K562 (cell line): ENCODE results near the gene ARL14EP. TPM values are rescaled to one million over a fixed set of nuclear protein-coding genes. Genes with fewer than 3 reads are reported as not detected.

ENCODE experiments used
- ATAC-seq: fragments of 200-7000 bp; cut with Tn5 transposase; 3 replicates; pipeline ENCODE4 v1.9.1; 2020; ENCODE audit warnings: moderate library complexity
- BruUV-seq: library from RNA; stranded (reverse); fragments of 400-500 nt; replicated peaks from 2 replicates; lab custom pipeline; 2021; lab: Mats Ljungman, UMichigan
- CTCF ChIA-PET: fragments of 300-600 bp; formaldehyde crosslinking; extraction: SDS; loops from one replicate; lab custom pipeline; 2021; ENCODE audit warnings: low intra/inter-chr PET ratio; lab: Yijun Ruan, JAX
- POLR2A ChIA-PET: fragments of 300-600, 350-650 bp; sonication (Branson Sonifier 250); formaldehyde crosslinking; extraction: SDS; loops from one replicate; lab custom pipeline; 2021; ENCODE audit warnings: antibody characterized with exemption, inconsistent platforms; lab: Yijun Ruan, JAX
- DNase-seq, 4 experiments: peaks; one replicate each; pipeline versions ENCODE4 v3.0.0 to v3.0.0-alpha.2; 2011 to 2018; ENCODE audit warnings: low spot score in 3 of 4, mixed read lengths in 3 of 4; ENCODE audit errors: extremely low read depth in 1 of 4
- FAIRE-seq: peaks from 2 replicates; lab custom pipeline; 2011; peaks lifted over from hg19 to GRCh38; lab: Jason Lieb, UNC
- H2AFZ ChIP-seq: 2 replicates; pipeline ENCODE4 v1.6.0; 2011; ENCODE audit warnings: low read depth, low read length, control low read depth, inconsistent platforms
- H3K27ac ChIP-seq: fragments of 200-600 bp; 3 replicates; pipeline ENCODE4 v1.8.0; 2011; ENCODE audit warnings: low read depth, mild to moderate bottlenecking, control low read depth, inconsistent platforms, low read length, moderate library complexity, mixed read lengths; ENCODE audit errors: extremely low read depth
- H3K27me3 ChIP-seq, 2 experiments: fragments of 300-600 bp in 1 of 2; 2 replicates in 1 of 2; 3 replicates in 1 of 2; pipeline versions ENCODE4 v1.6.0 to v1.8.0; 2011; ENCODE audit warnings: inconsistent platforms in 2 of 2, low read length in 2 of 2, mild to moderate bottlenecking in 1 of 2, mixed read lengths in 1 of 2, moderate library complexity in 1 of 2; ENCODE audit not compliant: control insufficient read depth in 2 of 2, insufficient read depth in 2 of 2
- H3K36me3 ChIP-seq: fragments of 300-600 bp; 3 replicates; pipeline ENCODE4 v1.8.0; 2011; ENCODE audit warnings: mild to moderate bottlenecking, low read length, inconsistent platforms; ENCODE audit not compliant: control insufficient read depth, insufficient read depth
- H3K4me1 ChIP-seq, 2 experiments: fragments of 200-600 bp in 1 of 2; replicated peaks in 1 of 2; 2 replicates in 1 of 2; 3 replicates in 1 of 2; pipeline versions ENCODE4 v1.5.1 to v1.8.0; 2011; ENCODE audit warnings: inconsistent platforms in 2 of 2, low read length in 2 of 2, mild to moderate bottlenecking in 1 of 2, mixed read lengths in 1 of 2, moderate library complexity in 1 of 2; ENCODE audit not compliant: control insufficient read depth in 2 of 2, insufficient read depth in 2 of 2
- H3K4me2 ChIP-seq: 2 replicates; pipeline ENCODE4 v1.6.1; 2011; ENCODE audit warnings: low read length, control low read depth, inconsistent platforms, mixed read lengths; ENCODE audit not compliant: insufficient read depth
- H3K4me3 ChIP-seq: fragments of 200-600 bp; sonication (generic), shearing (Covaris generic); 2 replicates; pipeline ENCODE4 v1.5.1; 2016; ENCODE audit warnings: control low read depth, inconsistent platforms
- H3K79me2 ChIP-seq: fragments of 200-600 bp; 3 replicates; pipeline ENCODE4 v1.8.0; 2011; ENCODE audit warnings: low read length, inconsistent platforms; ENCODE audit not compliant: control insufficient read depth, insufficient read depth
- H3K9ac ChIP-seq, 2 experiments: 2 replicates each; pipeline versions ENCODE4 v1.6.0 to v1.6.1; 2011; ENCODE audit warnings: low read depth in 2 of 2, low read length in 2 of 2, control low read depth in 1 of 2, inconsistent platforms in 1 of 2, mild to moderate bottlenecking in 1 of 2, mixed read lengths in 1 of 2; ENCODE audit not compliant: insufficient read depth in 1 of 2
- H3K9me1 ChIP-seq: one replicate; pipeline ENCODE4 v1.6.0; 2011; ENCODE audit warnings: inconsistent platforms, mild to moderate bottlenecking, low read length, moderate library complexity; ENCODE audit not compliant: control insufficient read depth, insufficient read depth
- H3K9me3 ChIP-seq: replicated peaks from 2 replicates; pipeline ENCODE4 v1.5.1; 2011; ENCODE audit warnings: low read depth, low read length, inconsistent platforms; ENCODE audit not compliant: control insufficient read depth, insufficient read depth
- H4K20me1 ChIP-seq: replicated peaks from 2 replicates; pipeline ENCODE4 v1.6.1; 2011; ENCODE audit warnings: low read length, inconsistent platforms, mixed read lengths; ENCODE audit not compliant: control insufficient read depth, insufficient read depth
- CBFB ChIP-seq: sonication (generic); formaldehyde crosslinking; IDR thresholded peaks from 2 replicates; pipeline ENCODE4 v1.4.0; 2020; ENCODE audit warnings: mild to moderate bottlenecking, missing genetic modification reagents
- ELF4 ChIP-seq: fragments of 450-650 bp; formaldehyde crosslinking; IDR thresholded peaks from 2 replicates; pipeline ENCODE4 v1.4.0; 2022; ENCODE audit warnings: missing genetic modification characterization
- HOMEZ ChIP-seq: fragments of 250-450 bp; sonication (Bioruptor Pico); IDR thresholded peaks from 2 replicates; pipeline ENCODE4 v1.4.0; 2020; ENCODE audit warnings: mild to moderate bottlenecking, moderate library complexity
- ILK ChIP-seq: fragments of 450-650 bp; IDR thresholded peaks from 2 replicates; pipeline ENCODE4 v1.6.1; 2016; ENCODE audit warnings: missing genetic modification characterization, low read depth, mild to moderate bottlenecking, missing compliant biosample characterization, moderate library complexity, borderline replicate concordance
- KDM5B ChIP-seq: fragments of 200-600 bp; sonication (generic); IDR thresholded peaks from 2 replicates; pipeline ENCODE4 v1.6.1; 2012; ENCODE audit warnings: low read depth, mild to moderate bottlenecking, moderate library complexity, low read length, control low read depth, inconsistent platforms; ENCODE audit not compliant: insufficient replicate concordance
- NFE2 ChIP-seq: IDR thresholded peaks from 2 replicates; pipeline ENCODE4 v1.6.1; 2014; ENCODE audit warnings: antibody characterized with exemption, low read depth
- NFYB ChIP-seq: IDR thresholded peaks from 2 replicates; pipeline ENCODE4 v1.6.1; 2011; ENCODE audit warnings: mild to moderate bottlenecking, moderate library complexity; ENCODE audit not compliant: insufficient read length; ENCODE audit errors: extremely low read depth
- POLR2H ChIP-seq: IDR thresholded peaks from 2 replicates; pipeline ENCODE4 v1.6.1; 2016; ENCODE audit warnings: missing genetic modification characterization, low read depth, mild to moderate bottlenecking, control low read depth, missing compliant biosample characterization, moderate library complexity
- ZFP36 ChIP-seq: fragments of 150-350 bp; IDR thresholded peaks from 2 replicates; pipeline ENCODE4 v1.6.1; 2018; ENCODE audit warnings: low read length, low read depth; ENCODE audit not compliant: partially characterized antibody
- ZNF551 ChIP-seq: fragments of 250-450 bp; sonication (Bioruptor Pico); IDR thresholded peaks from 2 replicates; pipeline ENCODE4 v1.5.0; 2021; ENCODE audit warnings: mild to moderate bottlenecking, moderate library complexity
- WGBS: fragments of 100-300 bp; shearing (Covaris generic); methylation state at CpG from one replicate; pipeline ENCODE4 v1.1.6; 2016; ENCODE audit warnings: low coverage, mixed read lengths; ENCODE audit not compliant: insufficient coverage; ENCODE audit errors: missing lambda C conversion rate; 5-methylcytosine and 5-hydroxymethylcytosine counted together
- in situ Hi-C: fragments of 300-500 bp; cut with MboI; formaldehyde crosslinking; loops from 4 replicates; pipeline ENCODE4 v1.15.0; 2018; ENCODE audit warnings: inconsistent platforms, mixed read lengths
- intact Hi-C: fragments of 100-400 bp; cut with micrococcal nuclease; formaldehyde crosslinking; loops from 2 replicates; pipeline ENCODE4 v1.14.2; 2022
- polyA plus RNA-seq, 8 experiments: library from polyadenylated mRNA; depleted of rRNA in 4 of 8; stranded (reverse) in 5 of 8; unstranded in 3 of 8; fragments of >200 nt; fragmentation: Nextera tagmentation in 2 of 8; fragmentation: Illumina TruSeq in 1 of 8; extraction: Ambion mirVana in 2 of 8; extraction: Trizol in 1 of 8; gene quantifications; 2 replicates each; pipeline versions ENCODE4 v1.2.1 to v1.2.3, GENCODE V29; 2011 to 2014; ENCODE audit warnings: inconsistent platforms in 1 of 8, missing spikeins in 1 of 8
- total RNA-seq, 7 experiments: library from RNA; depleted of rRNA in 6 of 7; stranded (reverse); fragments of >200 nt in 6 of 7; fragmentation: Illumina TruSeq in 2 of 7; extraction: Trizol in 2 of 7; gene quantifications; 2 replicates each; pipeline versions ENCODE4 v1.2.1 to v1.2.3, GENCODE V29; 2011 to 2021; ENCODE audit warnings: low replicate concordance in 1 of 7
- TF ChIP-seq, protein P1 (sequence below): fragments of 450-650 bp; IDR thresholded peaks from 2 replicates; pipeline ENCODE4 v1.6.1; 2017; ENCODE audit warnings: antibody characterized with exemption, mild to moderate bottlenecking
- TF ChIP-seq, protein P2 (sequence below): fragments of 250-450 bp; sonication (Bioruptor Pico); IDR thresholded peaks from 2 replicates; pipeline ENCODE4 v1.4.0; 2020; ENCODE audit warnings: mild to moderate bottlenecking, moderate library complexity

ARL14EP gene
- total and polyA plus RNA-seq, 9 of the 15 experiments (the other 6 are each of a cell fraction or from before 2014, with no cell fraction given): 11.4 to 42.7 (median 25.9) TPM

GRCh38 chr11:30326906-30327305, 4.0 kb downstream of the ARL14EP start:
- ChIA-PET CTCF (no interaction called here), POLR2A (interaction anchor here (0.6 kb wide), 1 partner anchor 894 kb away, joined by 3 read pairs; no protein-coding TSS in a partner anchor)
- WGBS: 94% methylated on average over 2 of the region's 2 CpGs
- no peak overlapping the region for H2AFZ ChIP-seq
- ATAC-seq (no peak), DNase-seq (no peak), FAIRE-seq (no peak)
- in situ Hi-C loops (no loop called here), intact Hi-C loops (loop anchor here (10.0 kb wide), 1 partner anchor 182 kb away; no protein-coding TSS in a partner anchor)
- H3K4me1 ChIP-seq: peaks cover 5 to 9% of the 10 kb centered on the region in 2 experiments; a peak in 4 of 5 replicates
- H3K9me3 ChIP-seq: no peaks in the 10 kb centered on the region
- H3K36me3 ChIP-seq: peaks cover 47% of the 10 kb centered on the region
- no peak overlapping the region for H3K27ac ChIP-seq
- no peaks in the 10 kb centered on the region for H3K9me1 ChIP-seq
- no peak overlapping the region for H3K4me3 ChIP-seq
- no TSS peak for BruUV-seq
- no peak overlapping the region for H3K4me2 ChIP-seq
- H3K79me2 ChIP-seq: peaks cover 81% of the 10 kb centered on the region
- no peaks in the 10 kb centered on the region for H3K27me3 ChIP-seq
- no peaks in the 10 kb centered on the region for H4K20me1 ChIP-seq
- H3K9ac ChIP-seq: no peak overlapping the region
- TF ChIP-seq CBFB (no peak), ZFP36 (no peak), ZNF551 (CRISPR knock-in tag) (no peak), ILK (tag) (no peak), NFE2 (no peak), HOMEZ (CRISPR knock-in tag) (no peak), KDM5B (no peak), POLR2H (tag) (no peak), ELF4 (CRISPR knock-in tag) (no peak), NFYB (no peak)
- TF ChIP-seq, protein P1, sequence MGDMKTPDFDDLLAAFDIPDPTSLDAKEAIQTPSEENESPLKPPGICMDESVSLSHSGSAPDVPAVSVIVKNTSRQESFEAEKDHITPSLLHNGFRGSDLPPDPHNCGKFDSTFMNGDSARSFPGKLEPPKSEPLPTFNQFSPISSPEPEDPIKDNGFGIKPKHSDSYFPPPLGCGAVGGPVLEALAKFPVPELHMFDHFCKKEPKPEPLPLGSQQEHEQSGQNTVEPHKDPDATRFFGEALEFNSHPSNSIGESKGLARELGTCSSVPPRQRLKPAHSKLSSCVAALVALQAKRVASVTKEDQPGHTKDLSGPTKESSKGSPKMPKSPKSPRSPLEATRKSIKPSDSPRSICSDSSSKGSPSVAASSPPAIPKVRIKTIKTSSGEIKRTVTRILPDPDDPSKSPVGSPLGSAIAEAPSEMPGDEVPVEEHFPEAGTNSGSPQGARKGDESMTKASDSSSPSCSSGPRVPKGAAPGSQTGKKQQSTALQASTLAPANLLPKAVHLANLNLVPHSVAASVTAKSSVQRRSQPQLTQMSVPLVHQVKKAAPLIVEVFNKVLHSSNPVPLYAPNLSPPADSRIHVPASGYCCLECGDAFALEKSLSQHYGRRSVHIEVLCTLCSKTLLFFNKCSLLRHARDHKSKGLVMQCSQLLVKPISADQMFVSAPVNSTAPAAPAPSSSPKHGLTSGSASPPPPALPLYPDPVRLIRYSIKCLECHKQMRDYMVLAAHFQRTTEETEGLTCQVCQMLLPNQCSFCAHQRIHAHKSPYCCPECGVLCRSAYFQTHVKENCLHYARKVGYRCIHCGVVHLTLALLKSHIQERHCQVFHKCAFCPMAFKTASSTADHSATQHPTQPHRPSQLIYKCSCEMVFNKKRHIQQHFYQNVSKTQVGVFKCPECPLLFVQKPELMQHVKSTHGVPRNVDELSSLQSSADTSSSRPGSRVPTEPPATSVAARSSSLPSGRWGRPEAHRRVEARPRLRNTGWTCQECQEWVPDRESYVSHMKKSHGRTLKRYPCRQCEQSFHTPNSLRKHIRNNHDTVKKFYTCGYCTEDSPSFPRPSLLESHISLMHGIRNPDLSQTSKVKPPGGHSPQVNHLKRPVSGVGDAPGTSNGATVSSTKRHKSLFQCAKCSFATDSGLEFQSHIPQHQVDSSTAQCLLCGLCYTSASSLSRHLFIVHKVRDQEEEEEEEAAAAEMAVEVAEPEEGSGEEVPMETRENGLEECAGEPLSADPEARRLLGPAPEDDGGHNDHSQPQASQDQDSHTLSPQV: no peak
- TF ChIP-seq, protein P2, sequence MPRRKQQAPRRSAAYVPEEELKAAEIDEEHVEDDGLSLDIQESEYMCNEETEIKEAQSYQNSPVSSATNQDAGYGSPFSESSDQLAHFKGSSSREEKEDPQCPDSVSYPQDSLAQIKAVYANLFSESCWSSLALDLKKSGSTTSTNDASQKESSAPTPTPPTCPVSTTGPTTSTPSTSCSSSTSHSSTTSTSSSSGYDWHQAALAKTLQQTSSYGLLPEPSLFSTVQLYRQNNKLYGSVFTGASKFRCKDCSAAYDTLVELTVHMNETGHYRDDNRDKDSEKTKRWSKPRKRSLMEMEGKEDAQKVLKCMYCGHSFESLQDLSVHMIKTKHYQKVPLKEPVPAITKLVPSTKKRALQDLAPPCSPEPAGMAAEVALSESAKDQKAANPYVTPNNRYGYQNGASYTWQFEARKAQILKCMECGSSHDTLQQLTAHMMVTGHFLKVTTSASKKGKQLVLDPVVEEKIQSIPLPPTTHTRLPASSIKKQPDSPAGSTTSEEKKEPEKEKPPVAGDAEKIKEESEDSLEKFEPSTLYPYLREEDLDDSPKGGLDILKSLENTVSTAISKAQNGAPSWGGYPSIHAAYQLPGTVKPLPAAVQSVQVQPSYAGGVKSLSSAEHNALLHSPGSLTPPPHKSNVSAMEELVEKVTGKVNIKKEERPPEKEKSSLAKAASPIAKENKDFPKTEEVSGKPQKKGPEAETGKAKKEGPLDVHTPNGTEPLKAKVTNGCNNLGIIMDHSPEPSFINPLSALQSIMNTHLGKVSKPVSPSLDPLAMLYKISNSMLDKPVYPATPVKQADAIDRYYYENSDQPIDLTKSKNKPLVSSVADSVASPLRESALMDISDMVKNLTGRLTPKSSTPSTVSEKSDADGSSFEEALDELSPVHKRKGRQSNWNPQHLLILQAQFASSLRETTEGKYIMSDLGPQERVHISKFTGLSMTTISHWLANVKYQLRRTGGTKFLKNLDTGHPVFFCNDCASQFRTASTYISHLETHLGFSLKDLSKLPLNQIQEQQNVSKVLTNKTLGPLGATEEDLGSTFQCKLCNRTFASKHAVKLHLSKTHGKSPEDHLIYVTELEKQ (CRISPR knock-in tag): no peak
